Neural crest cell (in vitro differentiated cells): Measurements from ENCODE around the gene ATG4D. TPM values are rescaled to one million over a fixed set of nuclear protein-coding genes. Genes with fewer than 3 reads are reported as not detected.

ENCODE experiments used
- DNase-seq: peaks from one replicate; pipeline ENCODE4 v3.0.0; 2021; ENCODE audit warnings: low read depth, mixed read lengths, low spot score
- H3K27ac Mint-ChIP-seq: one replicate; pipeline ENCODE4 v1.8.0; 2021; ENCODE audit warnings: mild to moderate bottlenecking, mixed read lengths; ENCODE audit not compliant: unreplicated experiment
- H3K27me3 Mint-ChIP-seq: 2 replicates; pipeline ENCODE4 v1.8.0; 2021; ENCODE audit warnings: low read depth, mild to moderate bottlenecking, mixed read lengths
- H3K36me3 Mint-ChIP-seq: 2 replicates; pipeline ENCODE4 v1.8.0; 2021; ENCODE audit warnings: low read depth, mild to moderate bottlenecking, mixed read lengths
- H3K4me1 Mint-ChIP-seq: 2 replicates; pipeline ENCODE4 v1.8.0; 2021; ENCODE audit warnings: mixed read lengths
- H3K4me3 Mint-ChIP-seq: one replicate; pipeline ENCODE4 v1.8.0; 2021; ENCODE audit warnings: mild to moderate bottlenecking, mixed read lengths
- H3K9me3 Mint-ChIP-seq: 2 replicates; pipeline ENCODE4 v1.8.0; 2021; ENCODE audit warnings: mixed read lengths
- total RNA-seq: library from RNA; stranded (reverse); gene quantifications from 2 replicates; pipeline ENCODE4 v1.2.1, GENCODE V29; 2021
- TF ChIP-seq, protein P1 (sequence below): fragments of 200-600 bp; sonication (generic); conservative IDR thresholded peaks from 2 replicates; pipeline ENCODE4 v1.5.0; 2021; ENCODE audit warnings: antibody characterized with exemption, mild to moderate bottlenecking

The ATG4D gene
- total RNA-seq, 1 donor from 2014 or later = 56.7 TPM

DNA sequence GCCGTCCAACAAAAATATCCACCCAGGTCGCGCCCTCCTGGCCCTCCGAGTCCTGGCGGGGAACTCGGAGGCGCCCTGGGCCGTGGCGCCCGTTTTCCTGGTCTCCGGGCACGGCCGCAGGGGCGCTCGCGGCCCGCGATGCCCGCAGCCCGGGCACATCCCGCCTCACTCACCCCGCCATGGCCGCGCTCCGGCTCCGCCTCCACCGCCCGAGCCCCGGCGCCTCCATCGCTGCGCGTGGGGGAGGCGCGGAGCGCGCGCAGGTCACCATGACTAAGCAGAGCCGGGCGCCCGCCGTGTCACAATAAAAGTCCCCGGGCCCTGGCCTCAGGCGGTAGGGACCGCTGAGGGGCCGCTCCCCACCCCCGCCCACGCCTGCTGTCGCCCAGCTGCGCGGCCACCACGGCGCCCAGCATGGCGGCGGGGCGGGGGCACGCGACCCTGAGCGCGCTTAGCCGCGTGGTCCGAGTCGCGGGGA lies 41.1 kb upstream of the ATG4D start:
- H3K27ac Mint-ChIP-seq = peak overlapping the region; percentile 94
- peaks cover 6% of the 10 kb centered on the region for H3K36me3 Mint-ChIP-seq
- TF ChIP-seq, protein P1, sequence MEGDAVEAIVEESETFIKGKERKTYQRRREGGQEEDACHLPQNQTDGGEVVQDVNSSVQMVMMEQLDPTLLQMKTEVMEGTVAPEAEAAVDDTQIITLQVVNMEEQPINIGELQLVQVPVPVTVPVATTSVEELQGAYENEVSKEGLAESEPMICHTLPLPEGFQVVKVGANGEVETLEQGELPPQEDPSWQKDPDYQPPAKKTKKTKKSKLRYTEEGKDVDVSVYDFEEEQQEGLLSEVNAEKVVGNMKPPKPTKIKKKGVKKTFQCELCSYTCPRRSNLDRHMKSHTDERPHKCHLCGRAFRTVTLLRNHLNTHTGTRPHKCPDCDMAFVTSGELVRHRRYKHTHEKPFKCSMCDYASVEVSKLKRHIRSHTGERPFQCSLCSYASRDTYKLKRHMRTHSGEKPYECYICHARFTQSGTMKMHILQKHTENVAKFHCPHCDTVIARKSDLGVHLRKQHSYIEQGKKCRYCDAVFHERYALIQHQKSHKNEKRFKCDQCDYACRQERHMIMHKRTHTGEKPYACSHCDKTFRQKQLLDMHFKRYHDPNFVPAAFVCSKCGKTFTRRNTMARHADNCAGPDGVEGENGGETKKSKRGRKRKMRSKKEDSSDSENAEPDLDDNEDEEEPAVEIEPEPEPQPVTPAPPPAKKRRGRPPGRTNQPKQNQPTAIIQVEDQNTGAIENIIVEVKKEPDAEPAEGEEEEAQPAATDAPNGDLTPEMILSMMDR = no peak
- no peaks in the 10 kb centered on the region for H3K9me3 Mint-ChIP-seq
- peaks cover 4% of the 10 kb centered on the region for H3K27me3 Mint-ChIP-seq
- peaks cover 16% of the 10 kb centered on the region for H3K4me1 Mint-ChIP-seq
- H3K4me3 Mint-ChIP-seq = peak overlapping the region; percentile 91
- DNase-seq = peak; percentile 90

DNA sequence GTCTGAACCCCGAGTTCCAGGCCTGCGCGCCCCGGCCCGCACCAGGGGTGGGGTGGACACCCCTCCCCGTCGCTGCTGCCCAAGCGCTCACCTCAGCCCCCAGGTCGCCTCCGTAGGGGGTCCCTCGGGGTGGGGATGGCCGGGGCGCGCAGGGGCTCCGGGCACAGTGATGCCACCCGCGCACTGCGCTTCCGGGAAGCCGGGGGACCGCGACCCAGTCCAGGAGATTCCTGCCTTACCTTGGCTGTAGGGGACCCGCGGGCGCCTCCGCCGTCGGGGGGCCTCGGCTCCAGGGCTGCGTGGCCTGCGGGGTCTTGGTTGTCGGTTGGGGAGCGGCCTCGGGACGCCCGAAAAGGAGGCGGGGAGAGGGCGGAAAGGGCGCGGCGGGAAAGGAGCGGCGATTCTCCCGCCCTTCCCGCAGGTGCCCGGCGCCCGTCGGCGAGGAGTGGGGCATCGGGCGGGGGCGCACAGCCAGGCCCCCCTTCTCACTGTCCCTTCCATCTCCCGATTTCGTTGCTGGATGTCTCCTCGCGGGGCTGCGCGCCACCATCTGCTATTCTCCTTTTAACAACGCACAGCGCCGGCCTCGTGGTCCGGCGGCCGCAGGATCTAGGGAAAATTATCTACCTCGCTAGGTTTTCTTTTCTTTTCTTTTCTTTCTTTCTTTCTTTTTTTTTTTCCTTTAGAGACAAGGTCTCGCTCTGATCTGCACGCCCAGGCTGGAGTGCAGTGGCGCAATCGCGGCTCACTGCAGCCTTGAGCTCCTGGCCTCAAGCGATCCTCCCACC lies 40.5 kb upstream of the ATG4D start, which contains the start of gene KEAP1:
Gene KEAP1 (minus strand): TSS at position 355 of the 788 bp plus-strand sequence. CDS start 3,323 bp downstream, outside the sequence.
- DNase-seq = peak; percentile 41
- H3K4me3 Mint-ChIP-seq = peak within 1 kb of the TSS; percentile 92
- peaks cover 16% of the 10 kb centered on the region for H3K4me1 Mint-ChIP-seq
- TF ChIP-seq, protein P1 = no peak
- H3K9me3 Mint-ChIP-seq = no peaks in the 10 kb centered on the region
- H3K27ac Mint-ChIP-seq = peak within 1 kb of the TSS; percentile 95
- peaks cover 4% of the 10 kb centered on the region for H3K27me3 Mint-ChIP-seq
- peaks cover 6% of the 10 kb centered on the region for H3K36me3 Mint-ChIP-seq

DNA sequence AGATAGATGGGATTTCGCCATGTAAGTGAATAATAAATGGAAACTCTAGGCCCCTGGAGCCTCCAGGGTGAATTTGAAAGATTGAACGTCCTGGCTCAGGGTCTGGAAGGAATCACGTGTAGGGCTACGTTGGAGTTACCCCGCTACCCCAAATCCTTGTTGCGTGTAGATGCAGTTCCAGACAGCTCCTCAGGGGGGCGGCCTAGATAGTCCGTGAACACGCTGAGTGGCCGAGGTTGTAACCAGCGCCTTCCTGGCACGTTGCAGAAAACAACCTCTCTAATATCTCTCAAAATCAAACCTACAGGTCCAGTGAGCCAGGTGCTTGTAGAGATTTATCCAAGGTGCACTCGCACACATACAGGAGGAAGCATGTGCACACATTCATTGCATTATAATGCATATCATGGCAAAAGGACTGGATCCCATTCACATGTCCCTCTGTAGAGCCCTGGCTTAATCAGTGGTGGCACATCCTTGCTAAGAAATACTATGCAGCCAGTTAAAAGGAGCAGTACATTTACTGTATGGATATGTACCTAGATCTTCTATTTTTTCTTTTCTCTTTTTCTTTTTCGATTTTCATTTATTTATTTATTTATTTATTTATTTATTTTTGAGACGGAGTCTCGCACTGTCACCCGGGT lies 38.0 kb upstream of the ATG4D start:
- Mint-ChIP-seq H3K27me3 (peaks cover 4% of the 10 kb centered on the region), H3K4me3 (peak overlapping the region; percentile 86), H3K27ac (no peak overlapping the region), H3K9me3 (no peaks in the 10 kb centered on the region), H3K36me3 (no peaks in the 10 kb centered on the region), H3K4me1 (peaks cover 10% of the 10 kb centered on the region)
- TF ChIP-seq, protein P1 = peak; percentile 80
- DNase-seq = peak; percentile 76

DNA sequence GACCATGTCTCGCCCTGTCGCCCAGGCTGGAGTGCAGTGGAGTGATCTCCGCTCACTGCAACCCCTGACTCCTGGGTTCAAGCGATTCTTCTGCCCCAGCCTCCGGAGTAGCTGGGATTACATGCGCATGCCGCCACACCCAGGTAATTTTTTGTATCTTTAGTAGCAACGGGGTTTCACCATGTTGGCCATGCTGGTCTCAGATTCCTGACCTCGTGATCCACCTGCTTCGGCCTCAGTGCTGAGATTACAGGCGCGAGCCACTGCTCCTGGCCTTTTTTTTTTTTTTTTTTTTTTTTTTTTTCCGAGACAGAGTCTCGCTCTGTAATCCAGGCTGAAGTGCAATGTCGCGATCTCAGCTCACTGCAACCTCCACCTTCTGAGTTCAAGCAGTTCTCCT lies 35.7 kb upstream of the ATG4D start:
- Mint-ChIP-seq H3K4me3 (no peak overlapping the region), H3K4me1 (peaks cover 6% of the 10 kb centered on the region), H3K27ac (no peak overlapping the region), H3K9me3 (no peaks in the 10 kb centered on the region), H3K36me3 (no peaks in the 10 kb centered on the region), H3K27me3 (peaks cover 5% of the 10 kb centered on the region)
- DNase-seq = no peak
- TF ChIP-seq, protein P1 = no peak

DNA sequence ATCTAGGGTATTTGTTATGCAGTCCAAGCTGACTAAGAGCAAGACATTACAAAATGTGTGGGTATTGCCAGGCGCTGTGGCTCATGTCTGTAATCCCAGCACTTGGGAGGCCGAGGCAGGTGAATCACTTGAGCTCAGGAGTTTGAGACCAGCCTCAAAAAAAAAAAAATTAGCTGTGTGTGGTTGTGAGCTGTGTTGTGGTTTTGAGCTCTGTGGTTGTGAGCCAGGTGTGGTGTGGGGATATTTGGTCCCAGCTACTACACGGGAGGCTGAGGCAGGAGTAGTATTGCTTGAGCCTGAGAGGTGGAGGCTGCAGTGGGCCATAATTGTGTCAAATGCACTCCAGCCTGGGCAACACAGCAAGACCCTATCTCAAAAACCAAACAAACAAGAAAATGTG lies 35.0 kb upstream of the ATG4D start:
- Mint-ChIP-seq H3K4me3 (no peak overlapping the region), H3K36me3 (no peaks in the 10 kb centered on the region), H3K9me3 (no peaks in the 10 kb centered on the region), H3K4me1 (peaks cover 6% of the 10 kb centered on the region), H3K27me3 (peaks cover 9% of the 10 kb centered on the region), H3K27ac (no peak overlapping the region)
- no peak for DNase-seq
- TF ChIP-seq, protein P1 = no peak
